ENCODE measurements around the gene PSMB9. TPM values are rescaled to one million over a fixed set of nuclear protein-coding genes. Genes with fewer than 3 reads are reported as not detected.

PSMB9 gene
- 15.7 to 22.6 TPM (median 17.9 TPM) in 5 replicates for total RNA-seq (2022; extraction: Qiagen RNA extraction; ENCODE audit: low read depth)

GRCh38 chr6:32853541-32854375 lies at the start of gene PSMB9, which contains the start of gene TAP1:
Gene PSMB9, plus strand, starts transcription at chr6:32854192. Its CDS starts 38 bp downstream, at chr6:32854230.
Gene TAP1, minus strand, starts transcription at chr6:32853704. Its CDS starts 68 bp downstream, at chr6:32853636.

GRCh38 chr6:32816746-32817204 lies 37.2 kb upstream of the PSMB9 start, which contains the start of gene HLA-DOB:
Gene HLA-DOB, minus strand, starts transcription at chr6:32817002. Its CDS starts 51 bp downstream, at chr6:32816951.

GRCh38 chr6:32838114-32838958 lies 15.7 kb upstream of the PSMB9 start, which contains the start of gene TAP2:
Gene TAP2, minus strand, starts transcription at chr6:32838739. Its CDS starts 506 bp downstream, at chr6:32838233.

GRCh38 chr6:32843979-32844838 lies 9.8 kb upstream of the PSMB9 start, which contains the start of gene PSMB8:
Gene PSMB8, minus strand, starts transcription at chr6:32844047. Its CDS starts 51 bp downstream, at chr6:32843996.

Other genes starting within 250 kb of the PSMB9 start
- not detected in 5 replicates for gene HLA-DQA1, start 216.8 kb upstream of the PSMB9 start, total RNA-seq (2022; extraction: Qiagen RNA extraction; ENCODE audit: low read depth)
- not detected in 5 replicates for gene HLA-DQB1, start 187.5 kb upstream of the PSMB9 start, total RNA-seq (2022; extraction: Qiagen RNA extraction; ENCODE audit: low read depth)
- gene HLA-DQA2, start 112.8 kb upstream of the PSMB9 start, total RNA-seq (2022; extraction: Qiagen RNA extraction; ENCODE audit: low read depth): not detected in 5 replicates
- gene HLA-DQB2, start 90.7 kb upstream of the PSMB9 start, total RNA-seq (2022; extraction: Qiagen RNA extraction; ENCODE audit: low read depth): not detected in 5 replicates
- 0.10 to 0.29 TPM (median 0.22 TPM) in 3 of 5 replicates, not detected in the others for gene HLA-DOB, start 37.2 kb upstream of the PSMB9 start, total RNA-seq (2022; extraction: Qiagen RNA extraction; ENCODE audit: low read depth)
- gene TAP2, start 15.5 kb upstream of the PSMB9 start, total RNA-seq (2022; extraction: Qiagen RNA extraction; ENCODE audit: low read depth): 15.5 to 24.9 TPM (median 20.7 TPM) in 5 replicates
- gene PSMB8, start 10.1 kb upstream of the PSMB9 start, total RNA-seq (2022; extraction: Qiagen RNA extraction; ENCODE audit: low read depth): 18.8 to 23.8 TPM (median 19.6 TPM) in 5 replicates
- gene TAP1, start 488 bp upstream of the PSMB9 start, total RNA-seq (2022; extraction: Qiagen RNA extraction; ENCODE audit: low read depth): 32.7 to 36.3 TPM (median 35.2 TPM) in 5 replicates
- 0.96 to 2.3 TPM (median 1.8 TPM) in 5 replicates for gene HLA-DMB, start 86.8 kb downstream of the PSMB9 start, total RNA-seq (2022; extraction: Qiagen RNA extraction; ENCODE audit: low read depth)
- gene HLA-DMA, start 98.9 kb downstream of the PSMB9 start, total RNA-seq (2022; extraction: Qiagen RNA extraction; ENCODE audit: low read depth): 2.4 to 3.8 TPM (median 3.0 TPM) in 5 replicates
- 135 to 175 TPM (median 143 TPM) in 5 replicates for gene BRD2, start 114.4 kb downstream of the PSMB9 start, total RNA-seq (2022; extraction: Qiagen RNA extraction; ENCODE audit: low read depth)
- not detected in 5 replicates for gene HLA-DOA, start 155.4 kb downstream of the PSMB9 start, total RNA-seq (2022; extraction: Qiagen RNA extraction; ENCODE audit: low read depth)
- not detected in 5 replicates for gene HLA-DPA1, start 219.5 kb downstream of the PSMB9 start, total RNA-seq (2022; extraction: Qiagen RNA extraction; ENCODE audit: low read depth)
- gene HLA-DPB1, start 221.8 kb downstream of the PSMB9 start, total RNA-seq (2022; extraction: Qiagen RNA extraction; ENCODE audit: low read depth): not detected in 5 replicates

Measured in A549 treated with CpdA at 1 μM for 4 hours (cell line).